PFSK-1 (cell line): Measurements from ENCODE around the gene CAB39.

ENCODE experiments used
- FOXP2 ChIP-seq: optimal IDR thresholded peaks from 2 replicates; pipeline ENCODE3; 2011; ENCODE audit warnings: borderline replicate concordance, control low read depth, inconsistent platforms; ENCODE audit not compliant: insufficient read depth; ENCODE audit errors: extremely low read length, extremely low read depth
- POLR2AphosphoS5 ChIP-seq: IDR thresholded peaks from 2 replicates; pipeline ENCODE4 v1.6.1; 2012; ENCODE audit warnings: low read depth, mild to moderate bottlenecking, control low read depth, low read length, moderate library complexity
- SIN3A ChIP-seq: IDR thresholded peaks from 2 replicates; pipeline ENCODE4 v1.6.1; 2012; ENCODE audit warnings: mild to moderate bottlenecking, low read length, moderate library complexity, borderline replicate concordance; ENCODE audit not compliant: insufficient read depth
- TAF1 ChIP-seq: IDR thresholded peaks from 2 replicates; pipeline ENCODE4 v1.6.1; 2012; ENCODE audit warnings: low read length, control low read depth, borderline replicate concordance; ENCODE audit not compliant: insufficient read depth
- TF ChIP-seq, protein P1 (sequence below), 2 experiments: IDR thresholded peaks; 2 replicates each; pipeline versions ENCODE4 v1.6.1 to v1.8.0; 2011 to 2012; ENCODE audit warnings: low read depth in 2 of 2, low read length in 2 of 2, control low read depth in 1 of 2, inconsistent platforms in 1 of 2, mild to moderate bottlenecking in 1 of 2, moderate library complexity in 1 of 2; ENCODE audit not compliant: insufficient read depth in 1 of 2

DNA sequence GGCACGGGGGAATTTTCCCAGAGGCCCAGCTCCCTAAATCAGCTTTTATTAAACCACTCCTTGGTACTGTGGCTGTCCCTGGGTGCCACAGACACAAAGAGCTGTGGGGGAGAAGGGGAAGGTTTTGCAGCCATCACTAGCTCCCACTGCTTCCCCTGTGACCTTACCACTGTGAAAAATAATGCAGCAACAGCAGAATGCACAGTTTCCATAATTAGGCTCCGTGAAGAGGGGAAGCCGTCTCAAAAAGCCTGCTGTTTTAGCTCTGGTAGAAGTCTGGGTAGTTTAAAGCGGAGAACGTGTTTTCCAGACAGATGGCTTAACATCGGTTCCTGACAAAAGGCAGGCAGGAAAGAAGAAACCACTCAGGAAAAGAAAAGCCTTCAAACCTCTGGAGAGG, 27.5 kb upstream of the CAB39 start:
- TF ChIP-seq SIN3A (no peak), POLR2AphosphoS5 (no peak), TAF1 (no peak), FOXP2 (no peak)
- TF ChIP-seq, protein P1, sequence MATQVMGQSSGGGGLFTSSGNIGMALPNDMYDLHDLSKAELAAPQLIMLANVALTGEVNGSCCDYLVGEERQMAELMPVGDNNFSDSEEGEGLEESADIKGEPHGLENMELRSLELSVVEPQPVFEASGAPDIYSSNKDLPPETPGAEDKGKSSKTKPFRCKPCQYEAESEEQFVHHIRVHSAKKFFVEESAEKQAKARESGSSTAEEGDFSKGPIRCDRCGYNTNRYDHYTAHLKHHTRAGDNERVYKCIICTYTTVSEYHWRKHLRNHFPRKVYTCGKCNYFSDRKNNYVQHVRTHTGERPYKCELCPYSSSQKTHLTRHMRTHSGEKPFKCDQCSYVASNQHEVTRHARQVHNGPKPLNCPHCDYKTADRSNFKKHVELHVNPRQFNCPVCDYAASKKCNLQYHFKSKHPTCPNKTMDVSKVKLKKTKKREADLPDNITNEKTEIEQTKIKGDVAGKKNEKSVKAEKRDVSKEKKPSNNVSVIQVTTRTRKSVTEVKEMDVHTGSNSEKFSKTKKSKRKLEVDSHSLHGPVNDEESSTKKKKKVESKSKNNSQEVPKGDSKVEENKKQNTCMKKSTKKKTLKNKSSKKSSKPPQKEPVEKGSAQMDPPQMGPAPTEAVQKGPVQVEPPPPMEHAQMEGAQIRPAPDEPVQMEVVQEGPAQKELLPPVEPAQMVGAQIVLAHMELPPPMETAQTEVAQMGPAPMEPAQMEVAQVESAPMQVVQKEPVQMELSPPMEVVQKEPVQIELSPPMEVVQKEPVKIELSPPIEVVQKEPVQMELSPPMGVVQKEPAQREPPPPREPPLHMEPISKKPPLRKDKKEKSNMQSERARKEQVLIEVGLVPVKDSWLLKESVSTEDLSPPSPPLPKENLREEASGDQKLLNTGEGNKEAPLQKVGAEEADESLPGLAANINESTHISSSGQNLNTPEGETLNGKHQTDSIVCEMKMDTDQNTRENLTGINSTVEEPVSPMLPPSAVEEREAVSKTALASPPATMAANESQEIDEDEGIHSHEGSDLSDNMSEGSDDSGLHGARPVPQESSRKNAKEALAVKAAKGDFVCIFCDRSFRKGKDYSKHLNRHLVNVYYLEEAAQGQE (IDR thresholded peaks at IDR 0.05; ENCODE audit: insufficient read depth in 1 of 2, low read depth in 2 of 2, low read length in 2 of 2): no peak
